K562 (cell line): ENCODE measurements around the gene MMD2. TPM values are rescaled to one million over a fixed set of nuclear protein-coding genes. Genes with fewer than 3 reads are reported as not detected.

Experiments
- ATAC-seq: fragments of 200-7000 bp; cut with Tn5 transposase; 3 replicates; pipeline ENCODE4 v1.9.1; 2020; ENCODE audit warnings: moderate library complexity
- BruUV-seq: library from RNA; stranded (reverse); fragments of 400-500 nt; replicated peaks from 2 replicates; lab custom pipeline; 2021; lab: Mats Ljungman, UMichigan
- CTCF ChIA-PET: fragments of 300-600 bp; formaldehyde crosslinking; extraction: SDS; loops from one replicate; lab custom pipeline; 2021; ENCODE audit warnings: low intra/inter-chr PET ratio; lab: Yijun Ruan, JAX
- POLR2A ChIA-PET: fragments of 300-600, 350-650 bp; sonication (Branson Sonifier 250); formaldehyde crosslinking; extraction: SDS; loops from one replicate; lab custom pipeline; 2021; ENCODE audit warnings: antibody characterized with exemption, inconsistent platforms; lab: Yijun Ruan, JAX
- DNase-seq, 4 experiments: peaks; one replicate each; pipeline versions ENCODE4 v3.0.0 to v3.0.0-alpha.2; 2011 to 2018; ENCODE audit warnings: low spot score in 3 of 4, mixed read lengths in 3 of 4; ENCODE audit errors: extremely low read depth in 1 of 4
- FAIRE-seq: peaks from 2 replicates; lab custom pipeline; 2011; peaks lifted over from hg19 to GRCh38; lab: Jason Lieb, UNC
- H2AFZ ChIP-seq: 2 replicates; pipeline ENCODE4 v1.6.0; 2011; ENCODE audit warnings: low read depth, low read length, control low read depth, inconsistent platforms
- H3K27ac ChIP-seq: fragments of 200-600 bp; 3 replicates; pipeline ENCODE4 v1.8.0; 2011; ENCODE audit warnings: low read depth, mild to moderate bottlenecking, control low read depth, inconsistent platforms, low read length, moderate library complexity, mixed read lengths; ENCODE audit errors: extremely low read depth
- H3K27me3 ChIP-seq, 2 experiments: fragments of 300-600 bp in 1 of 2; 2 replicates in 1 of 2; 3 replicates in 1 of 2; pipeline versions ENCODE4 v1.6.0 to v1.8.0; 2011; ENCODE audit warnings: inconsistent platforms in 2 of 2, low read length in 2 of 2, mild to moderate bottlenecking in 1 of 2, mixed read lengths in 1 of 2, moderate library complexity in 1 of 2; ENCODE audit not compliant: control insufficient read depth in 2 of 2, insufficient read depth in 2 of 2
- H3K36me3 ChIP-seq: fragments of 300-600 bp; 3 replicates; pipeline ENCODE4 v1.8.0; 2011; ENCODE audit warnings: mild to moderate bottlenecking, low read length, inconsistent platforms; ENCODE audit not compliant: control insufficient read depth, insufficient read depth
- H3K4me1 ChIP-seq, 2 experiments: fragments of 200-600 bp in 1 of 2; replicated peaks in 1 of 2; 2 replicates in 1 of 2; 3 replicates in 1 of 2; pipeline versions ENCODE4 v1.5.1 to v1.8.0; 2011; ENCODE audit warnings: inconsistent platforms in 2 of 2, low read length in 2 of 2, mild to moderate bottlenecking in 1 of 2, mixed read lengths in 1 of 2, moderate library complexity in 1 of 2; ENCODE audit not compliant: control insufficient read depth in 2 of 2, insufficient read depth in 2 of 2
- H3K4me2 ChIP-seq: 2 replicates; pipeline ENCODE4 v1.6.1; 2011; ENCODE audit warnings: low read length, control low read depth, inconsistent platforms, mixed read lengths; ENCODE audit not compliant: insufficient read depth
- H3K4me3 ChIP-seq: fragments of 200-600 bp; sonication (generic), shearing (Covaris generic); 2 replicates; pipeline ENCODE4 v1.5.1; 2016; ENCODE audit warnings: control low read depth, inconsistent platforms
- H3K79me2 ChIP-seq: fragments of 200-600 bp; 3 replicates; pipeline ENCODE4 v1.8.0; 2011; ENCODE audit warnings: low read length, inconsistent platforms; ENCODE audit not compliant: control insufficient read depth, insufficient read depth
- H3K9ac ChIP-seq, 2 experiments: 2 replicates each; pipeline versions ENCODE4 v1.6.0 to v1.6.1; 2011; ENCODE audit warnings: low read depth in 2 of 2, low read length in 2 of 2, control low read depth in 1 of 2, inconsistent platforms in 1 of 2, mild to moderate bottlenecking in 1 of 2, mixed read lengths in 1 of 2; ENCODE audit not compliant: insufficient read depth in 1 of 2
- H3K9me1 ChIP-seq: one replicate; pipeline ENCODE4 v1.6.0; 2011; ENCODE audit warnings: inconsistent platforms, mild to moderate bottlenecking, low read length, moderate library complexity; ENCODE audit not compliant: control insufficient read depth, insufficient read depth
- H3K9me3 ChIP-seq: replicated peaks from 2 replicates; pipeline ENCODE4 v1.5.1; 2011; ENCODE audit warnings: low read depth, low read length, inconsistent platforms; ENCODE audit not compliant: control insufficient read depth, insufficient read depth
- H4K20me1 ChIP-seq: replicated peaks from 2 replicates; pipeline ENCODE4 v1.6.1; 2011; ENCODE audit warnings: low read length, inconsistent platforms, mixed read lengths; ENCODE audit not compliant: control insufficient read depth, insufficient read depth
- BRD9 ChIP-seq: fragments of 450-650 bp; IDR thresholded peaks from 2 replicates; pipeline ENCODE4 v1.6.1; 2018; ENCODE audit warnings: low read depth; ENCODE audit not compliant: partially characterized antibody
- CREM ChIP-seq: IDR thresholded peaks from 2 replicates; pipeline ENCODE4 v1.6.1; 2014; ENCODE audit warnings: antibody characterized with exemption, low read depth
- GTF2F1 ChIP-seq: IDR thresholded peaks from 2 replicates; pipeline ENCODE4 v1.6.1; 2011; ENCODE audit warnings: low read depth, low read length, improper control_type of control experiment
- NR1H2 ChIP-seq: sonication (generic); formaldehyde crosslinking; IDR thresholded peaks from 2 replicates; pipeline ENCODE4 v1.4.0; 2020; ENCODE audit warnings: mild to moderate bottlenecking, missing genetic modification reagents
- RFX5 ChIP-seq: IDR thresholded peaks from 2 replicates; pipeline ENCODE4 v1.6.1; 2011; ENCODE audit warnings: low read depth, mild to moderate bottlenecking, improper control_type of control experiment, low read length
- ZBED1 ChIP-seq: IDR thresholded peaks from 2 replicates; pipeline ENCODE4 v1.6.1; 2014
- ZNF449 ChIP-seq: fragments of 250-450 bp; sonication (Bioruptor Pico); IDR thresholded peaks from 2 replicates; pipeline ENCODE4 v1.8.0; 2022; ENCODE audit warnings: moderate library complexity, mild to moderate bottlenecking, inconsistent platforms
- ZNF609 ChIP-seq: sonication (generic); formaldehyde crosslinking; IDR thresholded peaks from 2 replicates; pipeline ENCODE4 v1.8.1; 2023; ENCODE audit warnings: missing genetic modification reagents, mild to moderate bottlenecking, borderline replicate concordance
- WGBS: fragments of 100-300 bp; shearing (Covaris generic); methylation state at CpG from one replicate; pipeline ENCODE4 v1.1.6; 2016; ENCODE audit warnings: low coverage, mixed read lengths; ENCODE audit not compliant: insufficient coverage; ENCODE audit errors: missing lambda C conversion rate; 5-methylcytosine and 5-hydroxymethylcytosine counted together
- in situ Hi-C: fragments of 300-500 bp; cut with MboI; formaldehyde crosslinking; loops from 4 replicates; pipeline ENCODE4 v1.15.0; 2018; ENCODE audit warnings: inconsistent platforms, mixed read lengths
- intact Hi-C: fragments of 100-400 bp; cut with micrococcal nuclease; formaldehyde crosslinking; loops from 2 replicates; pipeline ENCODE4 v1.14.2; 2022
- polyA plus RNA-seq, 8 experiments: library from polyadenylated mRNA; depleted of rRNA in 4 of 8; stranded (reverse) in 5 of 8; unstranded in 3 of 8; fragments of >200 nt; fragmentation: Nextera tagmentation in 2 of 8; fragmentation: Illumina TruSeq in 1 of 8; extraction: Ambion mirVana in 2 of 8; extraction: Trizol in 1 of 8; gene quantifications; 2 replicates each; pipeline versions ENCODE4 v1.2.1 to v1.2.3, GENCODE V29; 2011 to 2014; ENCODE audit warnings: inconsistent platforms in 1 of 8, missing spikeins in 1 of 8
- total RNA-seq, 7 experiments: library from RNA; depleted of rRNA in 6 of 7; stranded (reverse); fragments of >200 nt in 6 of 7; fragmentation: Illumina TruSeq in 2 of 7; extraction: Trizol in 2 of 7; gene quantifications; 2 replicates each; pipeline versions ENCODE4 v1.2.1 to v1.2.3, GENCODE V29; 2011 to 2021; ENCODE audit warnings: low replicate concordance in 1 of 7

MMD2 gene
- total and polyA plus RNA-seq, 9 of the 15 experiments (the other 6 are each of a cell fraction or from before 2014, with no cell fraction given), result not detected

GRCh38 chr7:4875391-4875790 lies 83.6 kb downstream of the MMD2 start:
- Histone ChIP-seq H3K79me2 (no peaks in the 10 kb centered on the region; the same call in 2 of the 3 replicates), H4K20me1 (peaks cover 4% of the 10 kb centered on the region; the same call in 1 of the 2 replicates), H3K4me2 (no peak overlapping the region), H3K27me3 (no peaks in the 10 kb centered on the region), H3K9me1 (no peaks in the 10 kb centered on the region), H3K4me1 (peaks cover 7 to 26% of the 10 kb centered on the region in 2 experiments; a peak in 4 of 5 replicates), H3K4me3 (no peak overlapping the region), H2AFZ (no peak overlapping the region), H3K9ac (peak overlapping the region in 1 of 2 experiments; percentile 26; a peak in 1 of 4 replicates), H3K9me3 (no peaks in the 10 kb centered on the region), H3K27ac (no peak overlapping the region), H3K36me3 (peaks cover 17% of the 10 kb centered on the region; the same call in 1 of the 3 replicates)
- FAIRE-seq (no peak), DNase-seq (no peak), ATAC-seq (no peak)
- in situ Hi-C loops, result no loop called here
- intact Hi-C loops, result no loop called here
- TF ChIP-seq BRD9 (no peak), ZBED1 (no peak), NR1H2 (no peak), ZNF449 (CRISPR knock-in tag) (no peak), CREM (no peak), RFX5 (no peak), GTF2F1 (no peak), ZNF609 (CRISPR knock-in tag) (no peak)
- 87% methylated on average over 12 of the region's 15 CpGs for WGBS
- CTCF ChIA-PET, result no interaction called here
- POLR2A ChIA-PET, result no interaction called here
- no TSS peak for BruUV-seq
